SU-DHL-6 (cell line): ENCODE data around the gene PLCL1.
"Not testable (repeated sequence)": the region's sequence is repeated elsewhere in the genome, so short reads cannot be mapped to it uniquely, and the experiment has no call there.

Experiments
- H2AFZ ChIP-seq: fragments of 200-600 bp; sonication (generic); 2 replicates; pipeline ENCODE4 v1.6.1; 2014; ENCODE audit warnings: low read depth, mild to moderate bottlenecking, moderate library complexity, mixed read lengths, antibody characterized with exemption, low read length; ENCODE audit not compliant: severe bottlenecking
- H3F3A ChIP-seq: fragments of 200-600 bp; shearing (Covaris generic); 2 replicates; pipeline ENCODE4 v1.6.0; 2016; ENCODE audit warnings: antibody characterized with exemption, mild to moderate bottlenecking; ENCODE audit not compliant: insufficient read depth
- H3K27ac ChIP-seq: fragments of 200-600 bp; sonication (generic); 2 replicates; pipeline ENCODE4 v1.5.1; 2016; ENCODE audit warnings: low read depth, mild to moderate bottlenecking, low read length, moderate library complexity, mixed read lengths
- H3K27me3 ChIP-seq: fragments of 200-600 bp; sonication (generic), shearing (Covaris generic); 2 replicates; pipeline ENCODE4 v1.6.0; 2014; ENCODE audit warnings: mild to moderate bottlenecking, low read length
- H3K36me3 ChIP-seq: fragments of 200-600 bp; sonication (generic); 2 replicates; pipeline ENCODE4 v1.6.1; 2014; ENCODE audit warnings: mild to moderate bottlenecking, low read length, mixed read lengths
- H3K4me2 ChIP-seq: fragments of 300-600, 200-600 bp; shearing (Covaris generic), sonication (generic); 2 replicates; pipeline ENCODE4 v1.6.0; 2014; ENCODE audit warnings: low read length, low read depth, mild to moderate bottlenecking; ENCODE audit not compliant: poor library complexity, severe bottlenecking
- H3K4me3 ChIP-seq: fragments of 200-600 bp; sonication (generic); 2 replicates; pipeline ENCODE4 v1.5.1; 2014; ENCODE audit warnings: antibody characterized with exemption, low read length, mild to moderate bottlenecking, mixed read lengths; ENCODE audit not compliant: insufficient read depth, poor library complexity, severe bottlenecking
- H3K79me2 ChIP-seq: fragments of 200-600 bp; sonication (generic); 2 replicates; pipeline ENCODE4 v1.6.1; 2014; ENCODE audit warnings: mild to moderate bottlenecking, low read length, moderate library complexity; ENCODE audit not compliant: insufficient read depth
- H3K9ac ChIP-seq: fragments of 200-600 bp; sonication (generic); 2 replicates; pipeline ENCODE4 v1.7.0; 2014; ENCODE audit warnings: mild to moderate bottlenecking, low read length
- H3K9me2 ChIP-seq: fragments of 200-600 bp; sonication (generic); replicated peaks from 2 replicates; pipeline ENCODE4 v1.6.1; 2014; ENCODE audit warnings: low read length; ENCODE audit not compliant: insufficient read depth
- H3K9me3 ChIP-seq: fragments of 200-600 bp; sonication (generic); 2 replicates; pipeline ENCODE4 v1.6.1; 2014; ENCODE audit warnings: low read length, mixed read lengths; ENCODE audit not compliant: insufficient read depth
- H4K20me1 ChIP-seq: fragments of 200-600 bp; sonication (generic); 2 replicates; pipeline ENCODE4 v1.6.1; 2014; ENCODE audit warnings: low read depth, mild to moderate bottlenecking, antibody characterized with exemption, low read length, moderate library complexity, mixed read lengths
- EZH2phosphoT487 ChIP-seq: fragments of 200-600 bp; sonication (generic), shearing (Covaris generic); conservative IDR thresholded peaks from 2 replicates; pipeline ENCODE4 v1.6.1; 2018; ENCODE audit warnings: mild to moderate bottlenecking, antibody characterized with exemption, low read length, moderate library complexity, mixed read lengths
- TF ChIP-seq, protein P1 (sequence below): fragments of 200-600 bp; sonication (generic); IDR thresholded peaks from one replicate; pipeline ENCODE4 v1.5.1; 2017; ENCODE audit warnings: antibody characterized with exemption, mild to moderate bottlenecking, low read length, moderate library complexity; ENCODE audit not compliant: insufficient read depth, poor library complexity, severe bottlenecking

PLCL1 gene

GRCh38 chr2:197828464-197829135 lies 24.2 kb downstream of the PLCL1 start:
- no peaks in the 10 kb centered on the region for H3K9me2 ChIP-seq

DNA sequence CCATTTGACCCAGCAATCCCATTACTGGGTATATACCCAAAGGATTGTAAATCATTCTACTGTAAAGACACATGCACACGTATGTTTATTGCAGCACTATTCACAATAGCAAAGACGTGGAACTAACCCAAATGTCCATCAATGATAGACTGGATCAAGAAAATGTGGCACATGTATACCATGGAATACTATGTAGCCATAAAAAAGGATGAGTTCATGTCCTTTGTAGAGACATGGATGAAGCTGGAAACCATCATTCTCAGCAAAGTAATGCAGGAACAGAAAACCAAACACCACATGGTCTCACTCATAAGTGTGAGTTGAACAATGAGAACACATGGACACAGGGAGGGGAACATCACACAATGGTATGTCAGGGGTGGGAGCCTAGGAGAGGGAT lies 30.4 kb downstream of the PLCL1 start:
- not testable (repeated sequence) for H3K9ac ChIP-seq, H3K9me2 ChIP-seq, H3K36me3 ChIP-seq, H3K27ac ChIP-seq, H3K4me3 ChIP-seq, H3F3A ChIP-seq, H3K27me3 ChIP-seq, H4K20me1 ChIP-seq, H3K9me3 ChIP-seq, H3K4me2 ChIP-seq, H3K79me2 ChIP-seq, H2AFZ ChIP-seq

More at GRCh38 chr2:197828464-197829135, 24.2 kb downstream of the PLCL1 start:
- H3F3A ChIP-seq, result no peaks in the 10 kb centered on the region
- H3K36me3 ChIP-seq, result no peaks in the 10 kb centered on the region
- no peaks in the 10 kb centered on the region for H3K27me3 ChIP-seq
- H3K4me3 ChIP-seq, result no peak overlapping the region
- no peaks in the 10 kb centered on the region for H3K79me2 ChIP-seq
- no peak overlapping the region for H2AFZ ChIP-seq
- H4K20me1 ChIP-seq, result no peaks in the 10 kb centered on the region
- H3K9ac ChIP-seq, result no peak overlapping the region
- no peaks in the 10 kb centered on the region for H3K9me3 ChIP-seq
- no peak overlapping the region for H3K4me2 ChIP-seq
- TF ChIP-seq, protein P1, sequence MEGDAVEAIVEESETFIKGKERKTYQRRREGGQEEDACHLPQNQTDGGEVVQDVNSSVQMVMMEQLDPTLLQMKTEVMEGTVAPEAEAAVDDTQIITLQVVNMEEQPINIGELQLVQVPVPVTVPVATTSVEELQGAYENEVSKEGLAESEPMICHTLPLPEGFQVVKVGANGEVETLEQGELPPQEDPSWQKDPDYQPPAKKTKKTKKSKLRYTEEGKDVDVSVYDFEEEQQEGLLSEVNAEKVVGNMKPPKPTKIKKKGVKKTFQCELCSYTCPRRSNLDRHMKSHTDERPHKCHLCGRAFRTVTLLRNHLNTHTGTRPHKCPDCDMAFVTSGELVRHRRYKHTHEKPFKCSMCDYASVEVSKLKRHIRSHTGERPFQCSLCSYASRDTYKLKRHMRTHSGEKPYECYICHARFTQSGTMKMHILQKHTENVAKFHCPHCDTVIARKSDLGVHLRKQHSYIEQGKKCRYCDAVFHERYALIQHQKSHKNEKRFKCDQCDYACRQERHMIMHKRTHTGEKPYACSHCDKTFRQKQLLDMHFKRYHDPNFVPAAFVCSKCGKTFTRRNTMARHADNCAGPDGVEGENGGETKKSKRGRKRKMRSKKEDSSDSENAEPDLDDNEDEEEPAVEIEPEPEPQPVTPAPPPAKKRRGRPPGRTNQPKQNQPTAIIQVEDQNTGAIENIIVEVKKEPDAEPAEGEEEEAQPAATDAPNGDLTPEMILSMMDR, result no peak
- TF ChIP-seq EZH2phosphoT487, result no peak
- H3K27ac ChIP-seq, result no peak overlapping the region

DNA sequence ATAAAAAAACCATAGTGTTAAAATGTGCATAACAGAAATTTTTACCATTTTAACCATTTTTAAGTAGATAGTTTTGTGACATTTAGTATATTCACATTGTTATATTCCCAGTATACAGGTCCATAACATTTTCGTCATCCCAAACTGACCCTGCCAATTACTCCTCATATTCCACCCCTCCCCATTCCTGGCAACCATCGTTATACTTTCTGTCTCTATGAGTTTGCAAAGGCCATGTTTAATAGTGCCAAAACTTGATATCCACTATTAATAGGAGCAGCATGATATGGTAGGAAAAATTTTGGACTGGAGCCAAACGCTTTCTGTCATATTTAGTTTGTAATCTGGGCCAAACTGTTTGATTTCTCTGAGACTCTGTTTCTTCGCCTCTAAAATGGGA lies 30.9 kb downstream of the PLCL1 start:
- no peaks in the 10 kb centered on the region for H4K20me1 ChIP-seq
- no peak overlapping the region for H3K9ac ChIP-seq
- TF ChIP-seq, protein P1, result no peak
- no peak for TF ChIP-seq EZH2phosphoT487
- H3K4me2 ChIP-seq, result no peak overlapping the region
- no peaks in the 10 kb centered on the region for H3K36me3 ChIP-seq
- H3K27ac ChIP-seq, result no peak overlapping the region
- no peaks in the 10 kb centered on the region for H3K27me3 ChIP-seq
- H3K79me2 ChIP-seq, result no peaks in the 10 kb centered on the region
- H3K4me3 ChIP-seq, result no peak overlapping the region
- no peaks in the 10 kb centered on the region for H3K9me2 ChIP-seq
- H3F3A ChIP-seq, result no peaks in the 10 kb centered on the region
- H3K9me3 ChIP-seq, result no peaks in the 10 kb centered on the region
- H2AFZ ChIP-seq, result no peak overlapping the region

DNA sequence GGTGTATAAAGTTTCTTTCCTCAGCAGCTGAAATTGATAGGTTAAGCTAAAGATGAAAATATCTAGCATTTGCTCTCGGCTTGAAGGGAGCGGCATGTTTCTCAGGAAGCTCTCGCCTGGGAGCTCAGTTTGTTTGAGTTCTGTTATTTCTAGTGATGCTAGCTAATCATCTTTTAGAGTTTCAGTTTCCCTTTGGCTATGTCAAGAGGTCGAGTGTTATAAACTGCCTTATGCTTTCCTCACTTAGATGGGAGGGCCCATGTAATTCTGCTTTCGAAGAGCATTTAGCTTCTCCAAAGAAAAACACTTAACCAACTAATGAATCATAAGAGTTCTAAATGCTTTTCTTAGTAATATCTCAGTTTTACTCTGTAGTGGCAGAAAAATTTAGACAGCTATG lies 33.6 kb downstream of the PLCL1 start:
- Histone ChIP-seq H3K27me3 (no peaks in the 10 kb centered on the region), H3K27ac (no peak overlapping the region), H3K36me3 (no peaks in the 10 kb centered on the region), H3K4me3 (no peak overlapping the region), H3K9ac (no peak overlapping the region), H3F3A (no peaks in the 10 kb centered on the region), H3K9me3 (no peaks in the 10 kb centered on the region), H3K9me2 (no peaks in the 10 kb centered on the region), H3K79me2 (no peaks in the 10 kb centered on the region), H3K4me2 (no peak overlapping the region), H4K20me1 (no peaks in the 10 kb centered on the region), H2AFZ (no peak overlapping the region)
- TF ChIP-seq, protein P1, result no peak
- TF ChIP-seq EZH2phosphoT487, result no peak
